HG03571 (cell line): ENCODE results near the gene SETD9.

Source experiments
- ATAC-seq: cut with Tn5 transposase; IDR thresholded peaks from one replicate; pipeline ENCODE4 v1.9.1; 2021; ENCODE audit not compliant: unreplicated experiment

Gene SETD9

GRCh38 chr5:56909294-56910209 lies at the start of gene SETD9:
Gene SETD9 (plus strand): TSS chr5:56909596. CDS start chr5:56909646, 50 bp downstream.
- ATAC-seq, result peak; percentile 89

GRCh38 chr5:56861893-56862485 lies 47.4 kb upstream of the SETD9 start:
- ATAC-seq, result no peak

GRCh38 chr5:56862909-56863308 lies 46.5 kb upstream of the SETD9 start:
- no peak for ATAC-seq

- ATAC-seq, result no peak
Measured at GRCh38 chr5:56871777-56872176, 37.6 kb upstream of the SETD9 start.

GRCh38 chr5:56873056-56873455 lies 36.3 kb upstream of the SETD9 start:
- no peak for ATAC-seq

- ATAC-seq, result no peak
Measured at GRCh38 chr5:56876327-56876726, 33.1 kb upstream of the SETD9 start.

- no peak for ATAC-seq
Measured at GRCh38 chr5:56881571-56881970, 27.8 kb upstream of the SETD9 start.

GRCh38 chr5:56893251-56893951 lies 16.0 kb upstream of the SETD9 start:
- no peak for ATAC-seq

- ATAC-seq, result no peak
Measured at GRCh38 chr5:56896763-56897162, 12.6 kb upstream of the SETD9 start.

- no peak for ATAC-seq
Measured at GRCh38 chr5:56898213-56898612, 11.2 kb upstream of the SETD9 start.

GRCh38 chr5:56900395-56900794 lies 9.0 kb upstream of the SETD9 start:
- ATAC-seq, result no peak

GRCh38 chr5:56900858-56901578 lies 8.4 kb upstream of the SETD9 start:
- no peak for ATAC-seq

- ATAC-seq, result no peak
Measured at GRCh38 chr5:56908942-56909293, 478 bp upstream of the SETD9 start.

- peak; percentile 18 for ATAC-seq
Measured at GRCh38 chr5:56910210-56910965, 992 bp downstream of the SETD9 start.

GRCh38 chr5:56913766-56914165 lies 4.4 kb downstream of the SETD9 start:
- ATAC-seq, result no peak

GRCh38 chr5:56914678-56915077 lies 5.3 kb downstream of the SETD9 start:
- no peak for ATAC-seq

- ATAC-seq, result no peak
Measured at GRCh38 chr5:56917534-56917933, 8.1 kb downstream of the SETD9 start.

GRCh38 chr5:56918054-56918453 lies 8.7 kb downstream of the SETD9 start:
- ATAC-seq, result no peak

GRCh38 chr5:56919942-56920662 lies 10.7 kb downstream of the SETD9 start:
- ATAC-seq, result no peak

GRCh38 chr5:56922922-56923321 lies 13.5 kb downstream of the SETD9 start:
- ATAC-seq, result no peak
